Cortex of kidney (tissue), 1 donor: ENCODE results near the gene PABPC1L.

Experiments
- DNase-seq: peaks from one replicate; lab custom pipeline; 2025; lab: John Stamatoyannopoulos, UW

PABPC1L gene

GRCh38 chr20:44942264-44942973 lies 32.6 kb downstream of the PABPC1L start:
- no peak for DNase-seq

GRCh38 chr20:44943828-44944227 lies 34.0 kb downstream of the PABPC1L start:
- DNase-seq = no peak

GRCh38 chr20:44945261-44945660 lies 35.4 kb downstream of the PABPC1L start:
- no peak for DNase-seq

GRCh38 chr20:44946271-44946852 lies 36.5 kb downstream of the PABPC1L start:
- no peak for DNase-seq

- no peak for DNase-seq
These were observed 38.2 kb downstream of the PABPC1L start for GRCh38 chr20:44948107-44948506.

- no peak for DNase-seq
These were observed 38.7 kb downstream of the PABPC1L start for GRCh38 chr20:44948513-44948912.

- no peak for DNase-seq
These were observed 40.5 kb downstream of the PABPC1L start for GRCh38 chr20:44950368-44950767.

GRCh38 chr20:44952731-44953130 lies 42.9 kb downstream of the PABPC1L start:
- no peak for DNase-seq

GRCh38 chr20:44954211-44954610 lies 44.4 kb downstream of the PABPC1L start:
- no peak for DNase-seq

GRCh38 chr20:44955270-44955669 lies 45.4 kb downstream of the PABPC1L start:
- DNase-seq = no peak

GRCh38 chr20:44956410-44956809 lies 46.5 kb downstream of the PABPC1L start:
- no peak for DNase-seq

GRCh38 chr20:44958276-44958675 lies 48.4 kb downstream of the PABPC1L start:
- DNase-seq = no peak

GRCh38 chr20:44959082-44959637 lies 49.3 kb downstream of the PABPC1L start:
- no peak for DNase-seq

GRCh38 chr20:44959638-44960102 lies 49.8 kb downstream of the PABPC1L start:
- DNase-seq = no peak

GRCh38 chr20:44960103-44960852 lies 50.4 kb downstream of the PABPC1L start, which contains the start of gene TOMM34:
Gene TOMM34 (minus strand): TSS chr20:44960397. CDS start chr20:44960333, 64 bp downstream.
- DNase-seq = peak; percentile 55

- no peak for DNase-seq
These were observed 51.4 kb downstream of the PABPC1L start for GRCh38 chr20:44961011-44961869.

GRCh38 chr20:44961870-44962267 lies 52.0 kb downstream of the PABPC1L start:
- no peak for DNase-seq

- DNase-seq = no peak
These were observed 52.6 kb downstream of the PABPC1L start for GRCh38 chr20:44962483-44962882.

GRCh38 chr20:44963325-44964215 lies 53.7 kb downstream of the PABPC1L start:
- no peak for DNase-seq

GRCh38 chr20:44965651-44966029 lies 55.8 kb downstream of the PABPC1L start:
- DNase-seq = no peak
